Endothelial cell of umbilical vein (primary cell): ENCODE results near the gene GSX2. TPM values are rescaled to one million over a fixed set of nuclear protein-coding genes. Genes with fewer than 3 reads are reported as not detected.
A peak's percentile ranks its signal among the peaks of the same experiment; 100 is the strongest.

ENCODE experiments used
- BruUV-seq: library from RNA; stranded (reverse); fragments of 400-500 nt; replicated peaks from 2 replicates; lab custom pipeline; 2021; lab: Mats Ljungman, UMichigan
- CTCF ChIA-PET: fragments of 300-600, 350-600 bp; sonication (Branson Sonifier 250); formaldehyde crosslinking; loops from one replicate; lab custom pipeline; 2021; ENCODE audit warnings: antibody characterized with exemption, inconsistent platforms; lab: Charles Lee
- POLR2A ChIA-PET: fragments of 300-600, 350-600 bp; sonication (Branson Sonifier 250); formaldehyde crosslinking; loops from one replicate; lab custom pipeline; 2021; ENCODE audit warnings: antibody characterized with exemption, inconsistent platforms; lab: Charles Lee
- DNase-seq: peaks from one replicate; pipeline ENCODE4 v3.0.0-alpha.2; 2011; ENCODE audit warnings: low read depth, low spot score
- FAIRE-seq: peaks from 2 replicates; lab custom pipeline; 2011; peaks lifted over from hg19 to GRCh38; lab: Jason Lieb, UNC
- H2AFZ ChIP-seq: 2 replicates; pipeline ENCODE4 v1.6.0; 2012; ENCODE audit warnings: low read depth, low read length, control low read depth, inconsistent platforms
- H3K27ac ChIP-seq: 2 replicates; pipeline ENCODE4 v1.5.1; 2011; ENCODE audit warnings: low read depth, mild to moderate bottlenecking, control low read depth, low read length, moderate library complexity; ENCODE audit not compliant: insufficient read depth
- H3K27me3 ChIP-seq, 2 experiments: 2 replicates each; pipeline versions ENCODE4 v1.6.0 to v1.6.1; 2011; ENCODE audit warnings: low read length in 2 of 2, mixed read lengths in 1 of 2; ENCODE audit not compliant: control insufficient read depth in 2 of 2, insufficient read depth in 2 of 2
- H3K36me3 ChIP-seq, 2 experiments: 2 replicates in 1 of 2; 3 replicates in 1 of 2; pipeline ENCODE4 v1.5.1; 2011; ENCODE audit warnings: low read length in 2 of 2, mild to moderate bottlenecking in 1 of 2, moderate library complexity in 1 of 2; ENCODE audit not compliant: control insufficient read depth in 2 of 2, insufficient read depth in 2 of 2; ENCODE audit errors: extremely low read depth in 1 of 2
- H3K4me1 ChIP-seq: 3 replicates; pipeline ENCODE4 v1.5.1; 2011; ENCODE audit warnings: mild to moderate bottlenecking, low read length; ENCODE audit not compliant: control insufficient read depth, insufficient read depth; ENCODE audit errors: extremely low read depth
- H3K4me2 ChIP-seq: 2 replicates; pipeline ENCODE4 v1.6.1; 2011; ENCODE audit warnings: low read length, control low read depth, mixed read lengths; ENCODE audit not compliant: insufficient read depth
- H3K4me3 ChIP-seq, 3 experiments: fragments of 200-600 bp in 1 of 3; sonication (generic), shearing (Covaris generic) in 1 of 3; replicated peaks in 1 of 3; 2 replicates each; pipeline ENCODE4 v1.5.1; 2011 to 2016; ENCODE audit warnings: control low read depth in 3 of 3, low read length in 3 of 3, mild to moderate bottlenecking in 2 of 3, inconsistent platforms in 1 of 3, low read depth in 1 of 3, moderate library complexity in 1 of 3; ENCODE audit not compliant: insufficient read depth in 1 of 3
- H3K79me2 ChIP-seq: 2 replicates; pipeline ENCODE4 v1.6.0; 2012; ENCODE audit warnings: low read length, inconsistent platforms; ENCODE audit not compliant: control insufficient read depth, insufficient read depth
- H3K9ac ChIP-seq: replicated peaks from 2 replicates; pipeline ENCODE3; 2011; ENCODE audit warnings: low read length, control low read depth; ENCODE audit not compliant: insufficient read depth; ENCODE audit errors: extremely low read depth
- H3K9me1 ChIP-seq: replicated peaks from 3 replicates; pipeline ENCODE4 v1.6.0; 2011; ENCODE audit warnings: mild to moderate bottlenecking, low read length; ENCODE audit not compliant: control insufficient read depth, insufficient read depth; ENCODE audit errors: extremely low read depth
- H3K9me3 ChIP-seq: replicated peaks from 2 replicates; pipeline ENCODE4 v1.5.1; 2012; ENCODE audit warnings: low read length, inconsistent platforms; ENCODE audit not compliant: control insufficient read depth, insufficient read depth
- H4K20me1 ChIP-seq: replicated peaks from 2 replicates; pipeline ENCODE3; 2011; ENCODE audit warnings: mild to moderate bottlenecking, low read length; ENCODE audit not compliant: control insufficient read depth, insufficient read depth; ENCODE audit errors: extremely low read depth
- EZH2 ChIP-seq: IDR thresholded peaks from 2 replicates; pipeline ENCODE4 v1.6.1; 2012; ENCODE audit warnings: borderline replicate concordance, low read depth, mild to moderate bottlenecking, moderate library complexity, low read length, inconsistent platforms; ENCODE audit not compliant: severe bottlenecking
- FOS ChIP-seq: IDR thresholded peaks from 2 replicates; pipeline ENCODE4 v1.6.1; 2011; ENCODE audit warnings: mild to moderate bottlenecking, low read length, moderate library complexity, borderline replicate concordance; ENCODE audit not compliant: insufficient read depth
- GATA2 ChIP-seq: IDR thresholded peaks from 2 replicates; pipeline ENCODE4 v1.7.0; 2011; ENCODE audit warnings: low read depth, mild to moderate bottlenecking, moderate library complexity, mixed read lengths, low read length; ENCODE audit not compliant: insufficient read length, insufficient read depth
- JUN ChIP-seq: IDR thresholded peaks from 2 replicates; pipeline ENCODE4 v1.6.1; 2011; ENCODE audit warnings: borderline replicate concordance, low read depth; ENCODE audit not compliant: insufficient read length, insufficient read depth
- MYC ChIP-seq: IDR thresholded peaks from one replicate; pipeline ENCODE4 v1.6.1; 2011; ENCODE audit warnings: mild to moderate bottlenecking, low read depth, low read length
- POLR2A ChIP-seq: IDR thresholded peaks from 2 replicates; pipeline ENCODE4 v1.6.1; 2012; ENCODE audit warnings: low read depth, mild to moderate bottlenecking, control low read depth, low read length
- POLR2AphosphoS5 ChIP-seq: IDR thresholded peaks from 2 replicates; pipeline ENCODE4 v1.6.1; 2012; ENCODE audit warnings: low read depth, mild to moderate bottlenecking, control low read depth, low read length, moderate library complexity; ENCODE audit not compliant: insufficient read depth
- dilution Hi-C: fragments of 300-500 bp; cut with MboI; formaldehyde crosslinking; loops from one replicate; pipeline ENCODE4 v1.15.0; 2019; ENCODE audit warnings: low sequenced_read_pairs; ENCODE audit not compliant: extremely low pct_ligation_motif_present
- intact Hi-C: fragments of 100-400 bp; cut with micrococcal nuclease; formaldehyde crosslinking; loops from one replicate; pipeline ENCODE4 v1.10.0; 2022
- polyA plus RNA-seq, 4 experiments: library from polyadenylated mRNA; depleted of rRNA in 3 of 4; stranded (reverse) in 3 of 4; unstranded in 1 of 4; fragments of >200 nt; gene quantifications; 2 replicates each; pipeline versions ENCODE4 v1.2.1 to v1.2.3, GENCODE V29; 2011 to 2012; ENCODE audit warnings: missing spikeins in 1 of 4
- total RNA-seq: library from RNA; stranded (reverse); gene quantifications from 2 replicates; pipeline ENCODE4 v1.2.3, GENCODE V29; 2021
- TF ChIP-seq, protein P1 (sequence below), 2 donors: IDR thresholded peaks; 1 replicate in 1 of 2; 2 replicates in 1 of 2; pipeline ENCODE4 v1.5.1; 2011; ENCODE audit warnings: low read length in 2 of 2, mild to moderate bottlenecking in 2 of 2, moderate library complexity in 2 of 2, control low read depth in 1 of 2, inconsistent platforms in 1 of 2, low read depth in 1 of 2; ENCODE audit not compliant: insufficient read depth in 1 of 2; ENCODE audit errors: extremely low read depth in 1 of 2
- TF ChIP-seq, protein P2 (sequence below): IDR thresholded peaks from 2 replicates; pipeline ENCODE4 v1.6.1; 2011; ENCODE audit not compliant: insufficient read depth, insufficient read length

The GSX2 gene
- total and polyA plus RNA-seq, 2 donors (not counting 3 experiments of a cell fraction or from before 2014, with no cell fraction given), result not detected

DNA sequence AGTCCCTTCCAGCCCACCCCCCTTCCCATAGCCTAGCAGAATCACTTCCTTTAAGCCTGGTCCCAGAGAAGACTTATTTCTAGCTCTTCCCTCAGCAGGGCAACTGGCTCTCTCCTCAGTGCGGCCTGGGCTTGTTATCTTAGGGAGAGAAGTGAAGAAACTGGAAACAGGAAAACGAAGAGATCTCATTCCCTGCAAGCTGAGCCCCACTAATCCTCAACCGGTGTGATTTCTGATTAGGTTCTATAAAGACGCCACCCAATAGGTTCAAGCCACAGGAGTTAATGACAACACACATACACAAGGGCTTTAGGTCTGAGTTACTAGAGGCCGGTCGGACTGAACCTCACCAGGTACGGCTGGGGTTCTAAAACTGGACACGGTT is 3.2 kb downstream of the GSX2 start:
- no peak for DNase-seq
- Histone ChIP-seq H3K4me3 (no peak overlapping the region), H2AFZ (no peak overlapping the region), H3K79me2 (no peaks in the 10 kb centered on the region), H3K9ac (no peak overlapping the region), H3K4me2 (peak overlapping the region; percentile 69), H4K20me1 (no peaks in the 10 kb centered on the region), H3K9me1 (no peaks in the 10 kb centered on the region), H3K27me3 (peaks cover 64 to 80% of the 10 kb centered on the region in 2 experiments), H3K36me3 (no peaks in the 10 kb centered on the region), H3K4me1 (peaks cover 25% of the 10 kb centered on the region), H3K27ac (no peak overlapping the region), H3K9me3 (no peaks in the 10 kb centered on the region)
- dilution Hi-C loops, result no loop called here
- ChIA-PET CTCF (interaction anchor here (0.8 to 2.5 kb wide), 7 partner anchors 9 to 173 kb away, joined by 3 to 10 read pairs (median 5); no protein-coding TSS in a partner anchor), POLR2A (interaction anchor here (0.8 kb wide), 1 partner anchor 40 kb away, joined by 5 read pairs; no protein-coding TSS in a partner anchor)
- TF ChIP-seq FOS (no peak), EZH2 (peak; percentile 60)
- BruUV-seq, result no TSS peak
- peak; percentile 67 for FAIRE-seq
- intact Hi-C loops, result loop anchor here (2.0 to 5.0 kb wide), 2 partner anchors 49 to 172 kb away; no protein-coding TSS in a partner anchor

DNA sequence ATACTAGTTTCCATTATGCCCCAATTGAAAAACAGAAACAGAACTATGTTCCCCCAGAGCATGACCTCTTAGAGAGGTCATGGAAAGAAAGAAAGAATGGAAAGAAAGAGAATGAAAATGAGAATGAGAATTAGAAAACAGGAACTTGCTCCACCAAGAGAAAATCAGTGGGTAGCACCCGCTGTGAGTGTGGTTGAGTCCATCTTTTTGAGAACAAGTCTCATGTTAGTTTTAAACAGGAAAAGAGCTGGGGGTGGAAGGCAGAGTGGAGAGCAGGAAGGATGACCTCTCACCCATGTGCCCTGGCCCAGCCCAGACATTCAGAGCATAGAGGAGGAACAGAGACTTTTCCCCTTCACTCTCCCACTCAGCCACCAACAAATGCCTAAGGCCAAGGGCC is 4.9 kb downstream of the GSX2 start:
- H4K20me1 ChIP-seq, result no peaks in the 10 kb centered on the region
- dilution Hi-C loops (no loop called here), intact Hi-C loops (loop anchor here (5.0 kb wide), 1 partner anchor 47 kb away; no protein-coding TSS in a partner anchor)
- H3K4me3 ChIP-seq, result no peak overlapping the region
- no peaks in the 10 kb centered on the region for H3K36me3 ChIP-seq
- ChIA-PET POLR2A (no interaction called here), CTCF (interaction anchor here (2.5 kb wide), 1 partner anchor 175 kb away, joined by 10 read pairs; no protein-coding TSS in a partner anchor)
- no peaks in the 10 kb centered on the region for H3K79me2 ChIP-seq
- no peak overlapping the region for H2AFZ ChIP-seq
- BruUV-seq, result no TSS peak
- DNase-seq (no peak), FAIRE-seq (no peak)
- H3K9ac ChIP-seq, result no peak overlapping the region
- peaks cover 24% of the 10 kb centered on the region for H3K4me1 ChIP-seq
- H3K27me3 ChIP-seq, result peaks cover 59 to 75% of the 10 kb centered on the region in 2 experiments
- H3K27ac ChIP-seq, result no peak overlapping the region
- H3K4me2 ChIP-seq, result no peak overlapping the region
- no peaks in the 10 kb centered on the region for H3K9me3 ChIP-seq
- no peaks in the 10 kb centered on the region for H3K9me1 ChIP-seq
- TF ChIP-seq FOS, result no peak
- no peak for TF ChIP-seq EZH2
- TF ChIP-seq, protein P1, sequence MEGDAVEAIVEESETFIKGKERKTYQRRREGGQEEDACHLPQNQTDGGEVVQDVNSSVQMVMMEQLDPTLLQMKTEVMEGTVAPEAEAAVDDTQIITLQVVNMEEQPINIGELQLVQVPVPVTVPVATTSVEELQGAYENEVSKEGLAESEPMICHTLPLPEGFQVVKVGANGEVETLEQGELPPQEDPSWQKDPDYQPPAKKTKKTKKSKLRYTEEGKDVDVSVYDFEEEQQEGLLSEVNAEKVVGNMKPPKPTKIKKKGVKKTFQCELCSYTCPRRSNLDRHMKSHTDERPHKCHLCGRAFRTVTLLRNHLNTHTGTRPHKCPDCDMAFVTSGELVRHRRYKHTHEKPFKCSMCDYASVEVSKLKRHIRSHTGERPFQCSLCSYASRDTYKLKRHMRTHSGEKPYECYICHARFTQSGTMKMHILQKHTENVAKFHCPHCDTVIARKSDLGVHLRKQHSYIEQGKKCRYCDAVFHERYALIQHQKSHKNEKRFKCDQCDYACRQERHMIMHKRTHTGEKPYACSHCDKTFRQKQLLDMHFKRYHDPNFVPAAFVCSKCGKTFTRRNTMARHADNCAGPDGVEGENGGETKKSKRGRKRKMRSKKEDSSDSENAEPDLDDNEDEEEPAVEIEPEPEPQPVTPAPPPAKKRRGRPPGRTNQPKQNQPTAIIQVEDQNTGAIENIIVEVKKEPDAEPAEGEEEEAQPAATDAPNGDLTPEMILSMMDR (IDR thresholded peaks at IDR 0.05; ENCODE audit: extremely low read depth in 1 of 2, insufficient read depth in 1 of 2, low read depth in 1 of 2, low read length in 2 of 2), result no peak
- no peak for TF ChIP-seq JUN
- TF ChIP-seq GATA2, result no peak
- no peak for TF ChIP-seq MYC
- TF ChIP-seq POLR2AphosphoS5, result no peak
- TF ChIP-seq POLR2A, result no peak
- TF ChIP-seq, protein P2, sequence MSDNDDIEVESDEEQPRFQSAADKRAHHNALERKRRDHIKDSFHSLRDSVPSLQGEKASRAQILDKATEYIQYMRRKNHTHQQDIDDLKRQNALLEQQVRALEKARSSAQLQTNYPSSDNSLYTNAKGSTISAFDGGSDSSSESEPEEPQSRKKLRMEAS, result no peak
